HepG2 (cell line): ENCODE data around the gene TEX19. TPM values are rescaled to one million over a fixed set of nuclear protein-coding genes. Genes with fewer than 3 reads are reported as not detected.

Experiments used
- ATAC-seq: fragments of 200-7000 bp; cut with Tn5 transposase; 3 replicates; pipeline ENCODE4 v1.9.1; 2020; ENCODE audit warnings: mild to moderate bottlenecking, moderate library complexity
- BruUV-seq: library from RNA; stranded (reverse); fragments of 400-500 nt; replicated peaks from 2 replicates; lab custom pipeline; 2021; lab: Mats Ljungman, UMichigan
- CTCF ChIA-PET: fragments of 300-600 bp; formaldehyde crosslinking; extraction: SDS; loops from one replicate; lab custom pipeline; 2021; ENCODE audit warnings: low total read pairs, inconsistent platforms, low intra/inter-chr PET ratio; lab: Yijun Ruan, JAX
- POLR2A ChIA-PET: fragments of 350-600 bp; sonication (Branson Sonifier 250); formaldehyde crosslinking; loops from one replicate; lab custom pipeline; 2020; ENCODE audit warnings: antibody characterized with exemption, inconsistent platforms; lab: Yijun Ruan, JAX
- DNase-seq: peaks from one replicate; pipeline ENCODE4 v3.0.0-alpha.2; 2015; ENCODE audit warnings: low spot score
- FAIRE-seq: peaks from 3 replicates; lab custom pipeline; 2011; peaks lifted over from hg19 to GRCh38; lab: Jason Lieb, UNC
- H2AFZ ChIP-seq: one replicate; pipeline ENCODE4 v1.6.1; 2011; ENCODE audit warnings: low read length, inconsistent platforms
- H3K27ac ChIP-seq: fragments of 300-600 bp; 3 replicates; pipeline ENCODE4 v1.8.0; 2011; ENCODE audit warnings: mixed run types, mild to moderate bottlenecking, mixed read lengths, low read length, inconsistent platforms; ENCODE audit not compliant: insufficient read depth; ENCODE audit errors: extremely low read length
- H3K27me3 ChIP-seq, 2 experiments: fragments of 200-600 bp in 1 of 2; 2 replicates in 1 of 2; 3 replicates in 1 of 2; pipeline versions ENCODE4 v1.6.0 to v1.8.0; 2011; ENCODE audit warnings: low read length in 2 of 2, mild to moderate bottlenecking in 2 of 2, moderate library complexity in 2 of 2, inconsistent platforms in 1 of 2; ENCODE audit not compliant: insufficient read depth in 2 of 2, control insufficient read depth in 1 of 2
- H3K36me3 ChIP-seq, 2 experiments: fragments of 200-600 bp in 1 of 2; replicated peaks in 1 of 2; 2 replicates in 1 of 2; 3 replicates in 1 of 2; pipeline versions ENCODE4 v1.5.1 to v1.8.0; 2011; ENCODE audit warnings: low read length in 2 of 2, inconsistent platforms in 1 of 2; ENCODE audit not compliant: insufficient read depth in 2 of 2, control insufficient read depth in 1 of 2
- H3K4me1 ChIP-seq: 2 replicates; pipeline ENCODE4 v1.5.1; 2012; ENCODE audit warnings: low read length, inconsistent platforms; ENCODE audit not compliant: insufficient read depth
- H3K4me2 ChIP-seq: 2 replicates; pipeline ENCODE4 v1.6.0; 2011; ENCODE audit warnings: low read depth, low read length, inconsistent platforms
- H3K4me3 ChIP-seq, 3 experiments: fragments of 200-600 bp in 1 of 3; sonication (generic), shearing (Covaris generic) in 1 of 3; replicated peaks in 1 of 3; 2 replicates each; pipeline ENCODE4 v1.5.1; 2011 to 2016; ENCODE audit warnings: low read length in 3 of 3, inconsistent platforms in 2 of 3, low read depth in 2 of 3, mild to moderate bottlenecking in 2 of 3, control low read depth in 1 of 3, mixed read lengths in 1 of 3; ENCODE audit not compliant: insufficient read depth in 1 of 3
- H3K79me2 ChIP-seq: one replicate; pipeline ENCODE4 v1.6.1; 2011; ENCODE audit warnings: low read length, inconsistent platforms; ENCODE audit not compliant: insufficient read depth
- H3K9ac ChIP-seq: 2 replicates; pipeline ENCODE4 v1.6.0; 2011; ENCODE audit warnings: mild to moderate bottlenecking, low read depth, low read length, inconsistent platforms; ENCODE audit not compliant: insufficient read depth
- H3K9me3 ChIP-seq: 2 replicates; pipeline ENCODE4 v1.5.1; 2012; ENCODE audit warnings: mild to moderate bottlenecking, low read length
- H4K20me1 ChIP-seq: 2 replicates; pipeline ENCODE4 v1.6.0; 2011; ENCODE audit warnings: inconsistent platforms, mild to moderate bottlenecking, low read length, moderate library complexity; ENCODE audit not compliant: insufficient read depth
- ARID4A ChIP-seq: sonication (generic); formaldehyde crosslinking; IDR thresholded peaks from 2 replicates; pipeline ENCODE4 v1.5.0; 2020; ENCODE audit warnings: mild to moderate bottlenecking, missing genetic modification reagents, borderline replicate concordance
- CAMTA2 ChIP-seq: sonication (generic); formaldehyde crosslinking; IDR thresholded peaks from 2 replicates; pipeline ENCODE4 v1.4.0; 2020; ENCODE audit warnings: mild to moderate bottlenecking, missing genetic modification reagents, borderline replicate concordance
- HMG20B ChIP-seq: conservative IDR thresholded peaks from 2 replicates; pipeline ENCODE4 v1.6.1; 2016; ENCODE audit warnings: missing genetic modification reagents, missing compliant biosample characterization
- HNF1B ChIP-seq: sonication (generic); formaldehyde crosslinking; IDR thresholded peaks from 2 replicates; pipeline ENCODE4 v1.5.1; 2020; ENCODE audit warnings: mild to moderate bottlenecking, moderate library complexity, missing genetic modification reagents
- HNRNPLL ChIP-seq: fragments of 200-400 bp; formaldehyde crosslinking; IDR thresholded peaks from 2 replicates; pipeline ENCODE4 v1.6.1; 2017; ENCODE audit warnings: mild to moderate bottlenecking, low read depth, low read length; ENCODE audit not compliant: poor library complexity, severe bottlenecking
- HNRNPUL1 ChIP-seq: fragments of 200-400 bp; formaldehyde crosslinking; IDR thresholded peaks from 2 replicates; pipeline ENCODE4 v1.6.1; 2017; ENCODE audit warnings: low read depth, mild to moderate bottlenecking, low read length, moderate library complexity
- MAFG ChIP-seq: sonication (generic); formaldehyde crosslinking; IDR thresholded peaks from 2 replicates; pipeline ENCODE4 v1.5.1; 2020; ENCODE audit warnings: mild to moderate bottlenecking, missing genetic modification reagents
- NBN ChIP-seq: fragments of 450-650 bp; conservative IDR thresholded peaks from 2 replicates; pipeline ENCODE4 v1.6.1; 2017
- NFKB2 ChIP-seq: sonication (generic); formaldehyde crosslinking; IDR thresholded peaks from 2 replicates; pipeline ENCODE4 v1.4.0; 2020; ENCODE audit warnings: missing genetic modification reagents, borderline replicate concordance
- REL ChIP-seq: sonication (generic); formaldehyde crosslinking; conservative IDR thresholded peaks from 2 replicates; pipeline ENCODE4 v1.8.0; 2022; ENCODE audit warnings: mild to moderate bottlenecking, missing genetic modification reagents, moderate library complexity
- RFX5 ChIP-seq: IDR thresholded peaks from 2 replicates; pipeline ENCODE4 v1.6.1; 2011; ENCODE audit warnings: low read depth, low read length, improper control_type of control experiment
- SNRNP70 ChIP-seq: fragments of 200-400 bp; formaldehyde crosslinking; IDR thresholded peaks from 2 replicates; pipeline ENCODE4 v1.6.1; 2017; ENCODE audit warnings: mild to moderate bottlenecking, low read depth, low read length, moderate library complexity
- STAT5B ChIP-seq: sonication (generic); formaldehyde crosslinking; IDR thresholded peaks from 2 replicates; pipeline ENCODE4 v1.4.0; 2020; ENCODE audit warnings: missing genetic modification reagents
- ZBTB26 ChIP-seq: IDR thresholded peaks from 2 replicates; pipeline ENCODE4 v1.6.1; 2016; ENCODE audit warnings: missing compliant biosample characterization, missing genetic modification reagents, borderline replicate concordance
- ZNF572 ChIP-seq: sonication (generic); formaldehyde crosslinking; IDR thresholded peaks from 2 replicates; pipeline ENCODE4 v1.5.1; 2020; ENCODE audit warnings: mild to moderate bottlenecking, missing genetic modification reagents
- WGBS: methylation state at CpG from one replicate; pipeline ENCODE4 v1.1.6; 2017; ENCODE audit warnings: low lambda C conversion rate; 5-methylcytosine and 5-hydroxymethylcytosine counted together
- in situ Hi-C: cut with HindIII; loops from 2 replicates; pipeline ENCODE4 v1.10.0; 2017; ENCODE audit warnings: low pct_unique_long_range_greater_than_20kb; ENCODE audit not compliant: extremely low pct_ligation_motif_present
- intact Hi-C: fragments of 100-400 bp; cut with micrococcal nuclease; formaldehyde crosslinking; loops from one replicate; pipeline ENCODE4 v1.10.0; 2022; ENCODE audit not compliant: unreplicated experiment
- polyA plus RNA-seq, 8 experiments: library from polyadenylated mRNA; depleted of rRNA in 3 of 8; stranded (reverse) in 7 of 8; unstranded in 1 of 8; fragments of >200 nt; fragmentation: Illumina TruSeq in 4 of 8; extraction: Trizol in 4 of 8; gene quantifications; 2 replicates each; pipeline versions ENCODE4 v1.2.1 to v1.2.3, GENCODE V29; 2011 to 2016; ENCODE audit warnings: low read depth in 4 of 8, missing spikeins in 1 of 8, mixed read lengths in 1 of 8; ENCODE audit not compliant: insufficient read depth in 1 of 8
- total RNA-seq, 5 experiments: library from RNA; depleted of rRNA; stranded (reverse); fragments of >200 nt; fragmentation: Illumina TruSeq; extraction: Trizol; gene quantifications; 2 replicates each; pipeline ENCODE4 v1.2.3, GENCODE V29; 2016; ENCODE audit warnings: low read depth in 1 of 5

Gene TEX19
- total and polyA plus RNA-seq, 2 of the 13 experiments (the other 11 are each of a cell fraction or from before 2014, with no cell fraction given): 1.3 to 6.0 TPM

DNA sequence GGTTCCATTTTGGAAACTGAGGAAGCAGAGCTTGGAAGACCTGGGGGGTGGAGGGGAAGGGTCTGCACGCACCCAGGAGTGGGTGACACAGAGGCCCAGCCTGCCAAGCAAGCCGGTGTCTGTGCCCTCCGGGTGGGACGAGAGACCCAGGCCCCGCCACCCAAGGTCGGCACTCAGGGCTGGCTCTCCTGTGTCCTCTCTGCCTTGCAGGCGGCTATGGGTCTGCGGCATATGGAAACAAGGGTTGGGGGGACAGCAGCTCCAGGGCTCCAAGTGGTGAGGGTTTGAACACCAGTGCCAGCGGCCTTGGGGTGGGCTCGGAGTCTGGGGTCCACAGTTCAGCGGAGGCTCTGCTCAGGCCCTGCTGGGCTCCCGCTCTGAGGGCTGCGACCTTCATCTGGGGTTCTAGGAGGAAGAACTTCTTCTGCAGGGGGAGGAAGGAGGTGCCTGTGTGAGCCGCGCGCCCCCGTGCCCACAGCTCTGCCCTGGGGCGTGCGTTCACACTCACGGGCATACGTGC, 37.0 kb upstream of the TEX19 start:
- in situ Hi-C loops: loop anchor here (5.0 kb wide), 1 partner anchor 80 kb away; no protein-coding TSS in a partner anchor
- no peak for ATAC-seq
- TF ChIP-seq HNRNPUL1 (no peak), CAMTA2 (CRISPR knock-in tag) (no peak), REL (0 out of 2 replicates have a peak, but pooled peaks have one; percentile 12), RFX5 (no peak), SNRNP70 (no peak), ARID4A (CRISPR knock-in tag) (no peak), NBN (no peak), ZBTB26 (no peak), NFKB2 (no peak), HNRNPLL (peak; percentile 10), MAFG (CRISPR knock-in tag) (no peak), ZNF572 (CRISPR knock-in tag) (0 out of 2 replicates have a peak, but pooled peaks have one; percentile 16), HNF1B (0 out of 2 replicates have a peak, but pooled peaks have one; percentile 6), STAT5B (CRISPR knock-in tag) (no peak), HMG20B (CRISPR knock-in tag) (no peak)

More for the DNA sequence above, 37.0 kb upstream of the TEX19 start:
- no peaks in the 10 kb centered on the region for H4K20me1 ChIP-seq
- POLR2A ChIA-PET: interaction anchor here (1.5 to 20.8 kb wide), 3 partner anchors 9 to 30 kb away, joined by 3 to 270 read pairs (median 54); no protein-coding TSS in a partner anchor
- CTCF ChIA-PET: interaction anchor here (0.7 to 3.1 kb wide), 3 partner anchors 22 to 77 kb away, joined by 3 to 26 read pairs (median 13); no protein-coding TSS in a partner anchor
- H3K79me2 ChIP-seq: no peaks in the 10 kb centered on the region
- intact Hi-C loops: loop anchor here (1.0 to 2.0 kb wide), 2 partner anchors 21 to 78 kb away; no protein-coding TSS in a partner anchor
- no peaks in the 10 kb centered on the region for H3K27me3 ChIP-seq
- DNase-seq (no peak), FAIRE-seq (no peak)
- WGBS: 75% methylated on average over 9 of the region's 21 CpGs
- H3K36me3 ChIP-seq: no peaks in the 10 kb centered on the region
- peak overlapping the region in 1 of 3 experiments; percentile 71; a peak in 2 of 6 replicates for H3K4me3 ChIP-seq
- H2AFZ ChIP-seq: no peak overlapping the region
- BruUV-seq: no TSS peak
- H3K4me2 ChIP-seq: peak overlapping the region; percentile 81
- no peak overlapping the region for H3K9ac ChIP-seq
- no peak overlapping the region for H3K27ac ChIP-seq
- peaks cover 90% of the 10 kb centered on the region for H3K4me1 ChIP-seq
- no peaks in the 10 kb centered on the region for H3K9me3 ChIP-seq
